Kidney epithelial cell (primary cell): Measurements from ENCODE around the gene PHF2. TPM values are rescaled to one million over a fixed set of nuclear protein-coding genes. Genes with fewer than 3 reads are reported as not detected.

ENCODE experiments used
- DNase-seq: peaks from one replicate; pipeline ENCODE4 v3.0.0-alpha.2; 2010; ENCODE audit warnings: low read depth
- H3K27me3 ChIP-seq: 2 replicates; pipeline ENCODE4 v1.6.0; 2011; ENCODE audit warnings: low read length; ENCODE audit not compliant: control insufficient read depth, insufficient read depth
- H3K36me3 ChIP-seq: 2 replicates; pipeline ENCODE4 v1.5.1; 2011; ENCODE audit warnings: low read length; ENCODE audit not compliant: control insufficient read depth, insufficient read depth
- H3K4me3 ChIP-seq: 2 replicates; pipeline ENCODE4 v1.5.1; 2011; ENCODE audit warnings: low read depth, mild to moderate bottlenecking, control low read depth, low read length
- total RNA-seq: library from RNA; depleted of rRNA; stranded (reverse); fragments of >200 nt; gene quantifications from 2 replicates; pipeline ENCODE4 v1.2.3, GENCODE V29; 2015
- TF ChIP-seq, protein P1 (sequence below): IDR thresholded peaks from 2 replicates; pipeline ENCODE4 v1.5.1; 2011; ENCODE audit warnings: mild to moderate bottlenecking, moderate library complexity, low read length, control low read depth, inconsistent platforms; ENCODE audit not compliant: insufficient read depth, poor library complexity, severe bottlenecking

Gene PHF2
- total RNA-seq, 1 donor from 2014 or later: 20.4 TPM

DNA sequence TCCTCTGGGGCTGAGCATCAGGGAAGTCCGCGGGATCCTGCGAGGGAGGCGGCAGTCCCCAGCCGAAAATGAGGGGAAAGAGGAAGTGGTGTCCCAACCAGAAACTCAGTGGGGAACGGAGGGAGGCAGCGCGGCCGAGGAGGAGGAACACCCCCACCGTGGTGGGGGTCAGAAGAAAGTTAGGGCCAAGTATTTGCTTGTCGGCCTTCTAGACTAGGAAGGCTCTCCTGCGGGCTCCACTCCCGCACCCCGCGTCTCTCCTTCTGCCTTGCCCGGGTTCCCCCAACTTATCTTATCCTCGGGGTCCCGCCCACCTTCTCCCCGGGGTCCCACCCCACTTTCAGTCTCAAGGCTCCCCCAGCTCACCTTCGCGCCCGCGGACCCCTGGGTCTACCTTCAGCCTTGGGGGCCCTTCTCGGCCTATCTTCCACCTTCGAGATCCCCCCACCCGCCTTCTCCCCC, 557 bp upstream of the PHF2 start:
- Histone ChIP-seq H3K36me3 (no peaks in the 10 kb centered on the region), H3K27me3 (no peaks in the 10 kb centered on the region), H3K4me3 (peak overlapping the region; percentile 68)
- TF ChIP-seq, protein P1, sequence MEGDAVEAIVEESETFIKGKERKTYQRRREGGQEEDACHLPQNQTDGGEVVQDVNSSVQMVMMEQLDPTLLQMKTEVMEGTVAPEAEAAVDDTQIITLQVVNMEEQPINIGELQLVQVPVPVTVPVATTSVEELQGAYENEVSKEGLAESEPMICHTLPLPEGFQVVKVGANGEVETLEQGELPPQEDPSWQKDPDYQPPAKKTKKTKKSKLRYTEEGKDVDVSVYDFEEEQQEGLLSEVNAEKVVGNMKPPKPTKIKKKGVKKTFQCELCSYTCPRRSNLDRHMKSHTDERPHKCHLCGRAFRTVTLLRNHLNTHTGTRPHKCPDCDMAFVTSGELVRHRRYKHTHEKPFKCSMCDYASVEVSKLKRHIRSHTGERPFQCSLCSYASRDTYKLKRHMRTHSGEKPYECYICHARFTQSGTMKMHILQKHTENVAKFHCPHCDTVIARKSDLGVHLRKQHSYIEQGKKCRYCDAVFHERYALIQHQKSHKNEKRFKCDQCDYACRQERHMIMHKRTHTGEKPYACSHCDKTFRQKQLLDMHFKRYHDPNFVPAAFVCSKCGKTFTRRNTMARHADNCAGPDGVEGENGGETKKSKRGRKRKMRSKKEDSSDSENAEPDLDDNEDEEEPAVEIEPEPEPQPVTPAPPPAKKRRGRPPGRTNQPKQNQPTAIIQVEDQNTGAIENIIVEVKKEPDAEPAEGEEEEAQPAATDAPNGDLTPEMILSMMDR: no peak
- no peak for DNase-seq

DNA sequence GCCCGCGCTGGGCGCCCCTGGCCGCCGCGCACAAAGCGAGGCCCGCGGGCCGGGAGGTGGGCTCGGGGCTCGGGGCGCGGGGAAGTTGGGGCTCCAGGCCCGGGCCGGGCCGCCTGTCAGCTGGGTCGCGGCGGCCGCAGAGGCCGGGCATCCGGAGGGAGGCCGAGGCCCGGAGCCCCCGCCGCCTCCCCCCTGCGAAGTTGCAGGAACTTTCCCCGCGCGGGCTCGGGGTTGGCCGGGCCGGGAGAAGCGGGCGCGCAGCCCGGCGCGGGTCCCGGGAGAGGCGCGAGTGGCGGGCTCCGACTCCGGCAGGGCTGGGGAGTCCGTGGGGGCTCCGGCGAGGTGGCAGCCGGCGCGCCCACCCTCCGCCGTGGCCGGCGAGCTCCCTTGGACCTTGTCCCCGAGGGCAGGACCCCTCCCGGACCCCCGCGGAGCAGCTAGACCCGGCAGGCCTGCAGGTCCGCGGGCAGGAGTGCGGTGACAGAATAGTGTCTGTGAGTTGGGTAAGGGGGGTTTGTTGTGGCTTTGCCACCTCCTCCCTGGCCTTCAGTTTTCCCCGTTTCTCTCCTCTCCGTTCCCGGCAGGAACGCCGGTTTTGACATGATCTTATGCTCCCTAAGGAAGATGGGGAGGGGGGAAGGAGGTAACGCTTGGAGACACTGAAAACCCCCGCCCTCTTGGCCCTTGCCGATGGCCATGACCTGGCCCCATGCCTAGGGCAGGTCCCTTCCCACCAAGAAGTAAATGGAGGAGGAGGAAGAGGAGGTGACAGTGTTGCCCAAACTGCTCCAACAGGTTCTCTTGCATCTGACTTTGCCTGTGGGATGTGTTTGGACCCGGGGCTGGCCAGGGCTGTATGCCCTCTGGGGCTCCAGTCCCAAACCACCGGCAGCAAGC, 942 bp downstream of the PHF2 start:
- no peak for DNase-seq
- peak overlapping the region; percentile 68 for H3K4me3 ChIP-seq
- TF ChIP-seq, protein P1: no peak
- H3K36me3 ChIP-seq: no peaks in the 10 kb centered on the region
- no peaks in the 10 kb centered on the region for H3K27me3 ChIP-seq

DNA sequence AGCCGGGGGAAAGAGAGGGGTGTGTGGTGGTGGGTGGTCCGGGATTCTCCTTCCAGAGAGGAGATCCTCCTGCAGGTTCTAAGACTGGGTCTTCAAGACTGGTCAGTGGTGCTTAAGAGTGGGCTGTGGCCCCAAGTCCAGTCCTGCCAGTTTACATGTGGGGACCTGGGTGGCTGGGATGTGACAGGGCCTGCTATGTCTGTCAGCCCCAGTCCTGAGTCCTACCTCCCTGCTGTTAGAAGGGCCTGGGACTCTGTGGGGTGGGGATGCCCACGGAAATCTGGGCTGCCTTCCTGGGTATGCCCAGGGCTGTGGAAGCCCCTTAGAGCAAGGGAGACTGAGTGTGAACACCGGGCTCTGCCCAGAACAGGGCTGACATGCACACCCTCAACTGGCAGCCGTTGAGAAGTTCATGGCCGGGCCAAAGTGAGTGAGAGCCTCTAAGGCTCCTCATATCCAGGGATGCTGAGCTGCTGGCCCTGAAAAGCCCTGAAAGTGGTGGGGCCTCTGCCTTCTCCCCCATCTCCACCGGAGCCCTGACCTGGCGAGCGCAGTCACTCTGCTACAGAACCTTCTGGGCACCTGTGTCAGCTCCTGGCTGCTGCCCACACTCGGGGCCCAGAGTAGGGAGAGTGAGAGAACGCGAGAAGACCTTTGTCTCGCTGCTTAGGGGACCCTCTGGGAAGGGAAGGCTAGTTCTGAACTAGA, 1.7 kb downstream of the PHF2 start:
- no peaks in the 10 kb centered on the region for H3K27me3 ChIP-seq
- no peak for DNase-seq
- TF ChIP-seq, protein P1: no peak
- H3K4me3 ChIP-seq: peak overlapping the region; percentile 68
- no peaks in the 10 kb centered on the region for H3K36me3 ChIP-seq

DNA sequence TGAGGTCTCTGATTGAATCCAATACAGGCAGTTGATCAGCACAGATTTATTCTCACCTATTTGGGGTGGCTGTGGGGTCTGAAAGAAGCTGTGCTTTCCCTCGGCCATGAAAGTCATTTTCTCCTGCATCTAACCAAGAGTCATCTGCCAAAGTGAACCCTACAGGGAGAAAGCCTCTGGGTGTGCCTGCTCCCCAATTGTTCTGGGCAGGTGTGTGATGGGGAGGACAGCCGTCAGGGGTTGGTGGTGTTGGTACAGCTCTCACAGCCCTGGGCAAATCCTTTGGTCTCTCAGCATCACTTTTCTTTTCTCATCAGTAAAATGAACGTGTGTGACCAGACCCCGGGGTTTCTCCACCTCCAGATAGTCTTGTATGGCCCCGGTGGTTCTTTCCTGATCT, 2.5 kb downstream of the PHF2 start:
- Histone ChIP-seq H3K4me3 (no peak overlapping the region), H3K27me3 (no peaks in the 10 kb centered on the region), H3K36me3 (no peaks in the 10 kb centered on the region)
- no peak for DNase-seq
- TF ChIP-seq, protein P1: no peak

DNA sequence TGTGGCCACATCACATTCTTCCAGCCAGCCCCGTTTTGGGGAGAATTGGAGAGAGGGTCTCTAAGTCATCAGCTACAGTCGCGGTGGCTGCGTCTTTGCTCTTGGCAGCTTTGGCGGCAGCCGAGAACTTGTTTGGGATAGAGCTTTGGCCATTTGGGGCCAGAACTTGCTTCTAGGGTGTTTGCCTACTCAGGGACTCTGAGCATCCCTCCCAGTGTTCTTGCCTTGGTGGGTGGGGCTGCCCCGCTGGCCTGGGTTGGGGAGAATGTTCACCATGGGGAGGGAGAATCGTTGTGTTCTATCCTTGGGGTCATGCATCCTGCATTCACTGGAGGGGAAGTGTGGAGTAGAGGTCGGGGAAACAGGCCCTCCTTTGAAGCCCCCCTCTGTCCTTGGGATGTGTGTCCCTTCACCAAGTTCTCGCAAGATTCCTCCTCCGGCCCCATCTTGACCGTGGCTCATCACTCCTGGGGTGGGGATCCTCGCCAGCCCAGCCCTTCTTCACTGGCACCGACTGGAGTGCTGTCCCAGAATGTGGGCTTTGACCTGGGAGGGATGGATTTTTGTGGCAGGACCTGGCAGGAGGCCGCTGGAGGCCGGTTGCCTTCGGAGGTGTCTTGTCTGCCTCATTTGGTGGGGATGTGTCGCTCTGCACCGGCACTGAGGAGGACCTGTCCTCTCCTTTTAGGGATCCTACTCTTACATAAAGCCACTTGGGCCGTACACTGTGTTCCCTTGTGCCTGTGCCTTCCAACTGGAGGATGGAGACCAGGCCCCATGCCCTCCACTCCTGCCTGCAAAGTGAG, 3.5 kb downstream of the PHF2 start:
- no peak for DNase-seq
- TF ChIP-seq, protein P1: no peak
- Histone ChIP-seq H3K36me3 (no peaks in the 10 kb centered on the region), H3K27me3 (no peaks in the 10 kb centered on the region), H3K4me3 (no peak overlapping the region)
